Heart left ventricle (tissue), 13 donors: ENCODE results near the gene CDK4.

ENCODE experiments used
- CTCF ChIP-seq, 12 donors: fragments of 200-600 bp; sonication (generic) in 4 of 12; IDR thresholded peaks; one replicate each; pipeline versions ENCODE4 v1.5.0 to v1.8.0; 2018 to 2022; ENCODE audit warnings: antibody characterized with exemption in 12 of 12, mild to moderate bottlenecking in 5 of 12
- POLR2A ChIP-seq, 2 donors: fragments of 450-650 bp; IDR thresholded peaks; one replicate each; pipeline ENCODE4 v1.6.1; 2017; ENCODE audit warnings: antibody characterized with exemption in 2 of 2, mild to moderate bottlenecking in 2 of 2, moderate library complexity in 2 of 2
- donor health status: ischemic (EF 13 %, LVEDD 7.1; RV severe dilation, severe dysfunction).
- donor health status: DM: no; HTN: yes; CAD: no.
- donor health status: DM: no; HTN: no; CAD: no.
- donor health status: ischemic (EF 25% LVEDD 6.9; RV normal size, moderate dysfunction).
- donor health status: ischemic (EF 25% LVEDD 5.7; RV mildly dilated, moderate dysfunction).
- donor health status: ischemic (EF 35%, LVEDD 5.7; RV mildly dilated, moderate dysfunction).
- donor health status: nonischemic (EF 11% LVEDD 7.7; RV severe dilation, severe dysfunction).
- donor health status: DM: yes; HTN: yes; CAD: no.
- donor health status: PGD.
- donor health status: ischemic (EF 29% LVEDD 5.4; RV normal size, mild dysfunction).
- donor health status: nonischemic (EF 23%, LVEDD 6.1; RV moderate dilation, normal function).

- no peak for TF ChIP-seq CTCF (IDR thresholded peaks at IDR 0.05)
- TF ChIP-seq POLR2A (IDR thresholded peaks at IDR 0.05): no peak
Measured at GRCh38 chr12:57700317-57700716, 51.8 kb downstream of the CDK4 start.
